ENCODE results near the gene KCNQ1.

KCNQ1 gene

DNA sequence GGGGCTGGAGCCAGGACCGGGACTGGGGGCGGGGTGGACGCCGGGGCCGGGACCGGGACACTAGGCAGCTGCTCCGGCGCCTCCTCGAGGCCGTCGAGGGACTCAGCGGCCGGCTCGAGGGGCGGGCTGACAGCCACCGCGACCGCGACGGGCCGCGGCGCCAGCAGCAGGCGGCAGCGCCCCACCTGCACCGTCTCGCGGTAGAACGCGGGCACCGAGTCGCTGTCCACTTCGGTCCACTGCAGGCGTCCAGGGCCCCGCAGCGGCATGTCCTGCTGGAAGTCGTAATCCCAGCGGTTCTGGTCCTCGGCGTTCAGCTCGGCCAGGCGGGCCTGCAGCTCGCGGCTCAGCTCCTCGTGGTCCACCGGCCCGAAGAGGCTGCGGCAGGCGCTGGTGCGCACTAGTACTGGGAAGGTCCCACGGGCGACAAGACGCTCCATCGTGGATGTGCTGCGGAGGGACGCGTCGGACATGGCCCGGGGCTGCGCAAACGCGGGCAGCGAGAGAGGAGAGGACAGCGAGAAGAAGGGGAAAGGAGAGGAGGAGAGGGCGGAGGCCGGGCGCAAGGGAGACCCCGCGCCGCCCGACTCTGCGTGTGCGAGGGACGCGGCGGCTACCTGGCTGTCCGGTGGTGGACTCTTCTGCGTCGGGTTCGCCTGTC, 440.3 kb downstream of the KCNQ1 start:
- peak overlapping the region; percentile 62 for H3K4me3 ChIP-seq (ENCODE audit: low read depth, low read length)
- DNase-seq (ENCODE audit: low read depth), result no peak
- TF ChIP-seq, protein P1, sequence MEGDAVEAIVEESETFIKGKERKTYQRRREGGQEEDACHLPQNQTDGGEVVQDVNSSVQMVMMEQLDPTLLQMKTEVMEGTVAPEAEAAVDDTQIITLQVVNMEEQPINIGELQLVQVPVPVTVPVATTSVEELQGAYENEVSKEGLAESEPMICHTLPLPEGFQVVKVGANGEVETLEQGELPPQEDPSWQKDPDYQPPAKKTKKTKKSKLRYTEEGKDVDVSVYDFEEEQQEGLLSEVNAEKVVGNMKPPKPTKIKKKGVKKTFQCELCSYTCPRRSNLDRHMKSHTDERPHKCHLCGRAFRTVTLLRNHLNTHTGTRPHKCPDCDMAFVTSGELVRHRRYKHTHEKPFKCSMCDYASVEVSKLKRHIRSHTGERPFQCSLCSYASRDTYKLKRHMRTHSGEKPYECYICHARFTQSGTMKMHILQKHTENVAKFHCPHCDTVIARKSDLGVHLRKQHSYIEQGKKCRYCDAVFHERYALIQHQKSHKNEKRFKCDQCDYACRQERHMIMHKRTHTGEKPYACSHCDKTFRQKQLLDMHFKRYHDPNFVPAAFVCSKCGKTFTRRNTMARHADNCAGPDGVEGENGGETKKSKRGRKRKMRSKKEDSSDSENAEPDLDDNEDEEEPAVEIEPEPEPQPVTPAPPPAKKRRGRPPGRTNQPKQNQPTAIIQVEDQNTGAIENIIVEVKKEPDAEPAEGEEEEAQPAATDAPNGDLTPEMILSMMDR (IDR thresholded peaks at IDR 0.05; ENCODE audit: insufficient read depth, low read depth, low read length, missing control alignments), result peak; percentile 19

DNA sequence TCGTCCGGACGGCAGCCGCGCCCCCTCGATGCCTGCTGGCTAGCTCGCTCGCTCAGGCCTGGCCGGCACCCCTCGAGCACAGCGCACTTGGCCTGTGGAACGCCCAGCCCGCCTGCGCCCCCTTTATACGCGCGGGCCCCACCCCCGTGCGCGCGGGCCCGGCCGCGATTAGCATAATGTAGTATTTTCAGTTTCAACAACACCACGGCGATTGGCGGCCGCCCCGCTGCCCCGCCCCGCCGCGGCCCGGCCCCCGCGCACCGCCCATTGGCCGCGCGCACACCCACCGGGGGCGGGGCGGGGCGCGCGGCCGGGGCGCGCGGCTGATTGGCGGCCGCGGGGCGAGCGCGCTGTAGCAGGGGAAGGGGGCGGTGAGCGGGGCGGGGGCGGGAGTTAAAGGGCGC, 440.9 kb downstream of the KCNQ1 start, which contains the start of gene CDKN1C:
Gene CDKN1C (minus strand): TSS at position 98 of the 404 bp plus-strand sequence. CDS start 319 bp downstream, outside the sequence.
- peak; percentile 76 for DNase-seq (ENCODE audit: low read depth)
- peak within 1 kb of the TSS; percentile 62 for H3K4me3 ChIP-seq (ENCODE audit: low read depth, low read length)
- TF ChIP-seq, protein P1 (IDR thresholded peaks at IDR 0.05; ENCODE audit: insufficient read depth, low read depth, low read length, missing control alignments), result no peak

DNA sequence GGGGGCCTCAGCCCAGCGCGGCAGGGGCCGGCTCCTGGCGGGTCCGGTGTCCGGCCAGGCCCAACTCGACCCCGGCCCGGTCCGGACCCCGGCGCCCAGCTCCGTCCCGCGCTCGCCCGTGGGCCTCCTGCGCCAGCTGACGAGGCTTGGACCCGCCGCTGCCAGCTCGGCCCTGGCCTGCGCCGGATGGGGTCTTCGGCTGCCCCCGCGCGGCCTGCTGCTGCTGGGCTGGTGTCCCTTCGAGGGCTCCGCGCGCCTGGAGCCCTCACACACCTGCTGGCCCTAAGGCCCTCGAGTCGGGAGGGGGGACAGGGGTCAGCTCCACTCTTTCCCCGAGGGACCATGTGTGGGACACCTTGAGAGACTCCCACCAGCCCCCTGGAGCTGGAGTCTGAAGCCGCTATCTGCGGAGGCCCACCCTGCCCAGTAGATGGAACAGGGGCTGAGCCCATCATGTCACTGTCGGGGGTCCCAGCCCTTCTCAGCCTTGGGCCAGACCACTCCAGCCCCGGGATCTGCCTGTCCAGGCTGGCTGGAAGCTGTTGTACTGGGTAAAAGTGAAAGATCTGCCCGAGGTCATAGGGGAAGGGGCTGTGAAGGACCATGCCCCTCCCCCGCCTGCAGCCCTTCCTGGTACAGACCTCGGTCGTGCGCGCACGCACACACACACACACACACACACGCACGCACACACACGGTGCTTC, 441.5 kb downstream of the KCNQ1 start:
- TF ChIP-seq, protein P1 (IDR thresholded peaks at IDR 0.05; ENCODE audit: insufficient read depth, low read depth, low read length, missing control alignments), result no peak
- no peak overlapping the region for H3K4me3 ChIP-seq (ENCODE audit: low read depth, low read length)
- DNase-seq (ENCODE audit: low read depth), result no peak

DNA sequence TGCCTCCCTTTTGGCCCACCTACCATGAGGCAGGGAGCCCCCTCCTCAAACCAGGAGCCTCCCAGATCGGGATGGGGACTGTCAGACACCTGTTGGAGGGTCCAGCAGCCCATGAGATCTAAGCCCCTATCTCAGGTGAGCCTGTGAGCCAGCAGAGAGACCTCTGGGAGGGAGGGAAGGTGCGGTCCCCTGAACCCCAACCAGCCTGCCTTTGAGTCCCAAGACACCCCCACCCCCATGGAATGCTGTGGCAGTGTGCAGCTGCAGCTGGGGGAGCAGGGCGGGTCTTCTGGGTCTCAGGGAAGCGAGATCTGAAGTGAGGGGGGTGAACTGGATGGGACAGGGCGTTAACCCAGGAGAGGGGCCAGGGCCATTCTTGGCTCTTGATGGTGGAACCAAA, 442.1 kb downstream of the KCNQ1 start:
- DNase-seq (ENCODE audit: low read depth), result no peak
- TF ChIP-seq, protein P1 (IDR thresholded peaks at IDR 0.05; ENCODE audit: insufficient read depth, low read depth, low read length, missing control alignments), result no peak
- no peak overlapping the region for H3K4me3 ChIP-seq (ENCODE audit: low read depth, low read length)

DNA sequence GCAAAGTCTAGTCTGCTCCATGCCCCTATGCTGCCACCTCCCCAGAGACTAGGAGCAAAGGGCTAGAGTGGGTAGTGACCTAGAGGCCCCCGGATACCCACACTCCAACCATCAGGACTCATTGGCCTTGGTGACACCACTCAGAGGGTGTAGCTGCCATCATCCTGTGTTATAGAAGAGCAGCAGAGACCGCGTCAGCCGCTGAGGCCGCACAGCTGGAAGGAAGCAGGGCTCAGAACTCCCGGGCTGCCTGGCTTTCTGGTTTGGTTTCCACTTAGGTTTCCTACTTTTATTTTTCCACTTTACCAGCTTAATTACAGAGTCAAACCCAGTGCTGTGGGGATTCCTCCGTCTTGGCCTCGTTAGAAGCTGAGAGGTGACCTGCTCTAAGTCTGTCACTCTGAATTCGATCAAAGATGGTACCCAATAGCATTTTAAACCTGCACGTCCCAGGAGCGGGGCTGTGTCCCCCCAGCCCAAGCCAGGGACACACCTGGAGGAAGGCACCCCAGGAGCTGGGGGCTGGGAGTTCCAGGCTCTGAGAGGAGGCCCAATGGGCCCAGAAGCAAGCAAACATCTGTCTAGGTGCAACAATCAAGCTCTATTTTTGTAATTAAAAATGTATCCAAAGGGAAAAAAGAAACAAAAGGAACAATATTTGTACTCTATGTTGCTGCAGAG, 442.8 kb downstream of the KCNQ1 start:
- TF ChIP-seq, protein P1 (IDR thresholded peaks at IDR 0.05; ENCODE audit: insufficient read depth, low read depth, low read length, missing control alignments), result no peak
- no peak overlapping the region for H3K4me3 ChIP-seq (ENCODE audit: low read depth, low read length)
- DNase-seq (ENCODE audit: low read depth), result no peak

DNA sequence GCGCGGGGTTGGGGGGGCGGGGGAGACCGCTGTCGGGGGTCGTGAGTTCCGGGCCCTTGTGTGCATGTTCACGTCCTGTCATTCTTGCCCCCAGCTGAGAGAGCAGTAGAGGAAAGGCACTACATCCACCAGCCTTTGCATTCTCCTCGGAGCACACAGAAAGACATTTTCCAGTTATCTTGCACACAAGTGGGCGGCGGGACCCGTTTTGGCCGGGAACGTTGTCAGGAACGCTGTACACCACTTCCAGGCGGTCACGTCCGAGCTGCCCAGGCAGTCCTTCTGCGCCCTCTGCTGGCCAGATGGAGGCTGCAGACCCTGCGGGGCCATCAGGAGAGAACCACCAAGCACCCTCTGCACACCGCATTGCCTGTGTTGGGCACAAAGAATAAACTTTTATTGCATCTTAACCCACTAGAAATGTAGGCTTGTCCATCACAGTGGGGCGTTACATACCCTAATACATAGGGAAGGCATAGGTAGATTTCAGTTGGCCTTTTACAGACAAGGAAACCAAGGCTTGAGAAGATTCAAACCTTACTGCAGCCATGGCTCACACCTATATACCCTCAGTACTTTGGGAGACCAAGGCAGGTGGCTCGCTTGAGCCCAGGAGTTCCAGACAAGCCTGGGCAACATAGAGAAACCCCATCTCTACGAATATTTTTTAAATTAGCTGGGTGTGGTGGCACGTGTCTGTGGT, 443.6 kb downstream of the KCNQ1 start:
- TF ChIP-seq, protein P1 (IDR thresholded peaks at IDR 0.05; ENCODE audit: insufficient read depth, low read depth, low read length, missing control alignments), result peak; percentile 99
- no peak overlapping the region for H3K4me3 ChIP-seq (ENCODE audit: low read depth, low read length)
- DNase-seq (ENCODE audit: low read depth), result peak; percentile 80
